ENCODE results near the gene TRMT5.
A peak's percentile ranks its signal among the peaks of the same experiment; 100 is the strongest.

Gene TRMT5, protein sequence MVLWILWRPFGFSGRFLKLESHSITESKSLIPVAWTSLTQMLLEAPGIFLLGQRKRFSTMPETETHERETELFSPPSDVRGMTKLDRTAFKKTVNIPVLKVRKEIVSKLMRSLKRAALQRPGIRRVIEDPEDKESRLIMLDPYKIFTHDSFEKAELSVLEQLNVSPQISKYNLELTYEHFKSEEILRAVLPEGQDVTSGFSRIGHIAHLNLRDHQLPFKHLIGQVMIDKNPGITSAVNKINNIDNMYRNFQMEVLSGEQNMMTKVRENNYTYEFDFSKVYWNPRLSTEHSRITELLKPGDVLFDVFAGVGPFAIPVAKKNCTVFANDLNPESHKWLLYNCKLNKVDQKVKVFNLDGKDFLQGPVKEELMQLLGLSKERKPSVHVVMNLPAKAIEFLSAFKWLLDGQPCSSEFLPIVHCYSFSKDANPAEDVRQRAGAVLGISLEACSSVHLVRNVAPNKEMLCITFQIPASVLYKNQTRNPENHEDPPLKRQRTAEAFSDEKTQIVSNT

DNA sequence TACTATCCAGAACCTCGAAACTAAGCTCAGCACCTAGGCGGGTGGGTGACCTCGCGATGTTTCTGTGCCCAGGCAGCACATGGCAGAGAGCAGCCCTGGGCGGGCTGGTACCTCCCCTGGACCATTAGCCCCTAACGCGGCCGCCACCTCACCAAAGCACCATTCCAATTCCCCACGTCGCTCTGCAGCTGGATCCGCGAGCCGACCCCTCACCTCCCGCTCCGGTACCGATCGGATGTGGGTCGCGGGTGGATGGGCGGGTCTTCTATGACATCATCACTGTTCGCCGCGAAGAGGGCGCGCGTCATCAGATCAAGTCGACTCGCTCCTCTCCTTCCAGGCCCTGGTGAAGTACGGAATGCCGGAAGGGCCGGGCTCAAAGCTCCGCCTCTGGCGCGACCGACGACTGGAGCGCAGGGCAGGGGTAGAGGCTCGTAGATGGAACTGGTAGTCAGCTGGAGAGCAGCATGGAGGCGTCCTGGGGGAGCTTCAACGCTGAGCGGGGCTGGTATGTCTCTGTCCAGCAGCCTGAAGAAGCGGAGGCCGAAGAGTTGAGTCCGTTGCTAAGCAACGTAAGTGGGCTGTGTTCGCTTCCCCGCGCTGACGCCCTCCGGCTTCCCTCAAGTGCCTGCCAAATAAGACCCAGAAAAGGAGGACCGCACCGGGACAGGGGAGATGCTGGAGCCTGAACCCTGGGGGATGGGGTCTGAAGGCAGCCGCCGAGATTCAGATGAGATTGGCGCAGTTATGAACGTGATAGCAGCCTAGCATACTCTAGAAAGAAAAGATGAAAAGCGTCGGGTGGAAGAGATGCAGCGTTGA lies at the start of gene TRMT5, which contains the start of gene SLC38A6:
Gene TRMT5, minus strand, starts transcription at position 269 of the 822 bp plus-strand sequence. Its CDS starts 106 bp downstream, at position 163.
Gene SLC38A6, plus strand, starts transcription at position 435 of the 822 bp plus-strand sequence. Its CDS starts 33 bp downstream, at position 468.
- peak; percentile 72 to 88 for DNase-seq (ENCODE audit: low read depth in 2 of 2)

DNA sequence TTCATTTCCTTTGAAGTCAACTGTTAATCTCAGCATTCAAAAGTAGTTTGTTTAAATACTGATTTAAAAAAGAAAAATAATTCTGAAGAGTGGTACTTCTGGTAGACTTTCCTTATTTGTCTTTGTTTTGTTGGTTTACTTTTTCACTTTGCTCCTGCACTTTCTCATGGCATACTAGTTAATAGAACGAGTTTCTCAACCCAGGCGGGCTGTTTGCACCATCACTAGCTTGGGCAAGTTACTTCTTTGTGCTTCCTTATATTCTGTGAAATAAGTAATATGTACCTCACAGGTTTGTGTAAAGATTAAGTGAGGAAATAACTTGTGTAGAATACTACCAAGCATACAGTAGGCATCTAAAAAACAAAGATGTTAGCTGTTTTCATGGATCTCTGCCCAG lies 45.6 kb upstream of the TRMT5 start:
- DNase-seq (ENCODE audit: low read depth in 2 of 2): no peak

DNA sequence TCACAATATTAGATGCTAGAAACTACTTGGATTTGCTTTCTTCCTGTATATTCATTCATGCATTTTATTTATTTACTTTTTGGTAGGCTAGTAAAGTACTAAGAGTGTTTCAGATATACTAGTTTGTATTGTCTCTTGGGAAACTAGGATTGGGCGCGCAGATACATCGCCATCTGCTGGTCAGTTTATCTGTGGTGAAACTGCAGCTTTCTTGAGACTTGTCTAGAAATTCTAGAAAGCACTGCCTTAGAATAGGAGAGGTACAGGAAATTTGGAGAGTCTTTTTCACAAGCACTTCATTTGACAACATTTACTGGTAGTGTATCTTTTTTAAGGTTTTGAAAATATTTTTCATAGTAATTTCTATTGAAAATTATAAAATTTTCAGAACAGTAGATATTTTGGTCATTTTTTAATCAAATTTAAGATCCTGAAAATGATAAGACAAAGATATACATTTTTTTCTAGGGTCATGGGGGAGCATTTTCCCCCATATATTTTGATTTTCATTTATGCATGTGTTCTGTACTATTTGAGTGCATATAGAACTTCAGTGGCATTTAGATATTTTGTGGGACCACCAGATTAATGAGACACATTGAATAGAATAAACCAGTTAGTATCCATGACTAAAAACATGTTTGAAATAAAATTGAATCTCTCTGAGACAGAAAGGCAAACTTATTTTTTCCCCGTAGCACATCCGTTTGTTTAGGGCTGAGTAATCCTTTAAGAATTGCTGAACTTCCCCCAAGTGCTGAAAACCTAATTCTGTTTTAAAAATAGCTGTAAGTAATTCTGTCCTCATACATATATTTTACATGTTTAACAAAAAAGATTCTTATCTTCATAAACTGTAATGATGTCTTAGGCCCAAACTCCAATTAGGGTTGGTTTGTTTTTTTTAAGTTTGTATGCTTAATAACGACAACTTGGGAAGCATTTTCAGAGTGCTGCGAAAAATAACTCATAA lies 44.7 kb upstream of the TRMT5 start:
- peak in 1 of 2 donors; percentile 7 for DNase-seq (ENCODE audit: low read depth in 2 of 2)

- DNase-seq (ENCODE audit: low read depth in 2 of 2): no peak
Observed at GRCh38 chr14:61019537-61019936, 38.7 kb upstream of the TRMT5 start.

GRCh38 chr14:61003571-61003970 lies 22.7 kb upstream of the TRMT5 start:
- DNase-seq (ENCODE audit: low read depth in 2 of 2): no peak

DNA sequence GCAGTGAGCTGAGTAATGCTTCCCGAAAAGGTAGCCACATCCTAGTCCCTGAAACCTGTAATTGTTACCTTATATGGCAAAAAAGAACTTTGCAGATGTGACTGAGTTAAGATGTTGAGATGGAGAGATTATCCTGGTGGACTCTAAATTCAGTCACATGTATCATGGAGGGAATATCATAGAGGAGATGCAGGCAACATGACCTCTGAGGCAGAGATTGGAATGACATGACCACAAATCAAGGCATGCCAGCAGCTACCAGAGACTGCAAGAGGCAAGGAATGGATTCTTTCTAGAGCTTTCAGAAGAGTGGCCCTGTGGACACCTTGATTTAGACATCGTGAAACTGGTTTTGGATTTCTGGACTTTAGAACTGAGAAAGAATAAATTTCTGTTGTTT lies 18.7 kb upstream of the TRMT5 start:
- DNase-seq (ENCODE audit: low read depth in 2 of 2): no peak

- DNase-seq (ENCODE audit: low read depth in 2 of 2): no peak
Observed at GRCh38 chr14:60998617-60999016, 17.7 kb upstream of the TRMT5 start.

DNA sequence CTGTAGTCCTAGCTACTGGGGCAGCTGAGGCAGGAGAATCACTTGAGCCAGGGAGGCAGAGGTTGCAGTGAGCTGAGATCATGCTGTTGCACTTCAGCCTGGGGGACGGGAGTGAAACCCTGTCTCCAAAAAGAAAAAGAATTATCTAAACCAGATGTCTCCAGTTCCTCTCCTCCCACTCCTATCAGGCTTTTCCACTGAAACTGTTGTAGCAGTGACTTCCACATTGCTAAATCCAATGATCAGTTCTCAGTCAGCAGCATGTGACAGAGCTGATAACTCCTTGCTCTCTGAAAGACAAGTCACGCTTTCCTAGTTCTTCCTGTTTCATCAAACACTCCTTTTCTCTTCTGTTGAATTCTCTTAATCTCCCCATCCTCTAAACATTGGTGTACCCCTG lies 8.7 kb upstream of the TRMT5 start:
- no peak for DNase-seq (ENCODE audit: low read depth in 2 of 2)

DNA sequence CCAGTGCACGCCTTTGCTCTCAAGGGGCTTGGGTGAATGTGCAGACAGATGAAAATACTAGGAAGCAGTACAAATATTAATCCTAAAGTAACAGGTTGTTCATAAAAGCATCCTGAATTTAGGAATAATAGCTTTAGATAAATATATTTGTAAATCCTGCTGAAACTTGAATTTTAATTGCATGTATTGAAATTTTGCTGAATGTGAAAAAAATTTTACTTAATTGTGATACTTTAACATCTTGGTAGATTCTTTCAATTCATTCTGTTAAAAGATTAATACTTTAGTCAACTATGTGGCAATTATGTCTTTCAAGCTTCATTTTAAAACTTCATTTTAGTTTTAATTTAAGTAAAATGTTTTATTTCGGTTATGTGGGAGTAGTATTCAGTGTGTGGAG lies 5.6 kb upstream of the TRMT5 start:
- no peak for DNase-seq (ENCODE audit: low read depth in 2 of 2)

- DNase-seq (ENCODE audit: low read depth in 2 of 2): no peak
Observed at GRCh38 chr14:60984196-60984595, 3.3 kb upstream of the TRMT5 start.

DNA sequence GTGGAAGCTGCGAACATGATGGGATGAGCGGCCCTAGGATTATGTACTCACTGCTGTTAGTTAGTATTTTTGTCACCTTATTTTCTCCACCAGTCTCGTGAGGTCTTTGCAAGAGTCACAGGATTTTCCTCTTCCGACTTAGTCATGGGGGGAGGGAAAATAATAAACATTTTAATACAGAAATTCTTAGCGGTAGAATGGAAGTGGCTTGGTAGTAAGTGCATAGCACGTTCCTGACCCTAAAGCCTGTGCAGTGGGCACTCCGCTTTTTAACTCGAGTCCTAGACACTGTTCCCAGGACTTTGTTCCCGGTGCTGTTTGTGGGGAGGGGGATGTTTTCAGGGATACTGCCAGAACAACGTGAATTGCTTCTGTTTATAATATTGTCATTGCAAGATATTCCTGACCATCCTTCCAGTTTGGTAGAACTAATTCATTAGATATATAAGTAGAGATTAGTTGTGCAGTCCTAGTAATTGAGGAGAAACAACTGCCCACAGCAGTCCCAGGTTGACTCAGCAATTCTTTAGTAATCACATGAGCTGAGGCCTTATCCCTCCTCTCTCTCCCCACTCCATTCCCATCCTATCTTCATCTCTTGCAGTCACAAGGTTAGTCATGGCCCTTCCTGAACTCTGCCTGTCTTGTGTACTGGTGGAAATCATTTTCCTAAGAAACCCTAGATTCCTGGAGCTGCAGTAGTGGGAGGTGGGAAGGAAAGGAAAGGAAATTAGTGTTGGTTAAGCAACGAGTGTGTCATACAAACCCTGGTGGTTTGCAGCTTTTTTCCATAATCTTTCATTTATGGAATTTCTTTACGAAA lies 965 bp upstream of the TRMT5 start:
- no peak for DNase-seq (ENCODE audit: low read depth in 2 of 2)

- DNase-seq (ENCODE audit: low read depth in 2 of 2): no peak
Observed at GRCh38 chr14:60977847-60978246, 3.0 kb downstream of the TRMT5 start.

- no peak for DNase-seq (ENCODE audit: low read depth in 2 of 2)
Observed at GRCh38 chr14:60975551-60975950, 5.3 kb downstream of the TRMT5 start.

DNA sequence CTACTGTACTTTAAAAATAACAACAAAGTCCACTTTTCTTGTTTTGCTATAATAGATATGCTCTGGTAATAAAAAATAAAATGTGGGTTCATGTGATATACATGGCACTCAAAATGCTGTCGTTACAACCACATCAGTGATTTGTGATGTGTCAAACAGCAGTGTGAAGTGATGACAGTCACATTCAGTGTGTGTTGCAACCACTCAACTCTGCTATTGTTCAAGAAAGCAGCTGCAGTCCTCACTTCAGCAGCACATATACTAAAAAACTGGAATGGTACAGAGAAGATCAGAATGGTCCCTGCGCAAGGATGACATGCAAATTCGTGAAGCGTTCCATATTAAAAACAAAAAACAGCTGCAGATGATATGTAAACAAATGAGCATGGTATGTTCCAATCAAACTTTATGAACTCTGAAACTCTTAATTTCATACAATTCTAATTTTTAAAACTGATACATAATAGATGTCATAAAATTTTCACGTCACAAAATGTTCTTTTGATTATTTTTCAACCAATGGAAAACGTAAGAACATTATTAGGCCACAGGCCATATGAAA lies 6.7 kb downstream of the TRMT5 start:
- DNase-seq (ENCODE audit: low read depth in 2 of 2): no peak

GRCh38 chr14:60973070-60973469 lies 7.8 kb downstream of the TRMT5 start:
- no peak for DNase-seq (ENCODE audit: low read depth in 2 of 2)

- DNase-seq (ENCODE audit: low read depth in 2 of 2): no peak
Observed at GRCh38 chr14:60972295-60972694, 8.6 kb downstream of the TRMT5 start.

GRCh38 chr14:60971271-60971670 lies 9.6 kb downstream of the TRMT5 start:
- no peak for DNase-seq (ENCODE audit: low read depth in 2 of 2)

GRCh38 chr14:60970146-60970545 lies 10.7 kb downstream of the TRMT5 start:
- no peak for DNase-seq (ENCODE audit: low read depth in 2 of 2)

- no peak for DNase-seq (ENCODE audit: low read depth in 2 of 2)
Observed at GRCh38 chr14:60968671-60969070, 12.2 kb downstream of the TRMT5 start.

GRCh38 chr14:60968099-60968498 lies 12.8 kb downstream of the TRMT5 start:
- no peak for DNase-seq (ENCODE audit: low read depth in 2 of 2)
